ENCODE data around the gene PLD1. TPM values are rescaled to one million over a fixed set of nuclear protein-coding genes. Genes with fewer than 3 reads are reported as not detected.

PLD1 gene
- total RNA-seq, 1 donor from 2014 or later, result 0.21 TPM

- H3K27me3 ChIP-seq, result no peaks in the 10 kb centered on the region
- H3K36me3 ChIP-seq, result no peaks in the 10 kb centered on the region
- TF ChIP-seq EZH2 (IDR thresholded peaks at IDR 0.05), result no peak
- TF ChIP-seq EZH2phosphoT487 (IDR thresholded peaks at IDR 0.05), result no peak
- no peak for TF ChIP-seq CTCF (IDR thresholded peaks at IDR 0.05)
- H3K9ac ChIP-seq, result no peak overlapping the region
- Mint-ChIP-seq H3K4me1 (peaks cover 32% of the 10 kb centered on the region), H3K9me3 (peaks cover 9% of the 10 kb centered on the region), H3K27me3 (ENCODE audit: insufficient read depth, low read depth) (no peaks in the 10 kb centered on the region), H3K27ac (no peak overlapping the region), H3K36me3 (peaks cover 3% of the 10 kb centered on the region), H3K4me3 (no peak overlapping the region)
- DNase-seq (ENCODE audit: low spot score), result no peak
- H2AFZ ChIP-seq (replicated peaks), result peak overlapping the region; percentile 31
- no peaks in the 10 kb centered on the region for H3K4me1 ChIP-seq
- H3K27ac ChIP-seq, result no peak overlapping the region
- H3K79me2 ChIP-seq (ENCODE audit: low read depth), result no peaks in the 10 kb centered on the region
- no peaks in the 10 kb centered on the region for H3F3A ChIP-seq (ENCODE audit: low read depth)
- no peak overlapping the region for H3K4me3 ChIP-seq
- no peaks in the 10 kb centered on the region for H4K20me1 ChIP-seq (ENCODE audit: low read depth)
- H3K4me2 ChIP-seq, result no peak overlapping the region
- no peaks in the 10 kb centered on the region for H3K9me3 ChIP-seq (ENCODE audit: low read depth)
Measured at GRCh38 chr3:171616798-171617197, 193.5 kb downstream of the PLD1 start.

- Histone ChIP-seq H3K4me2 (no peak overlapping the region), H3K4me1 (peaks cover 3% of the 10 kb centered on the region), H3K9me3 (ENCODE audit: low read depth) (no peaks in the 10 kb centered on the region), H3F3A (ENCODE audit: low read depth) (no peaks in the 10 kb centered on the region), H2AFZ (replicated peaks) (no peak overlapping the region), H3K4me3 (no peak overlapping the region), H3K27me3 (no peaks in the 10 kb centered on the region), H3K27ac (no peak overlapping the region), H3K36me3 (no peaks in the 10 kb centered on the region), H3K9ac (no peak overlapping the region), H3K79me2 (ENCODE audit: low read depth) (no peaks in the 10 kb centered on the region), H4K20me1 (ENCODE audit: low read depth) (no peaks in the 10 kb centered on the region)
- TF ChIP-seq CTCF (IDR thresholded peaks at IDR 0.05) (no peak), EZH2phosphoT487 (IDR thresholded peaks at IDR 0.05) (no peak), EZH2 (IDR thresholded peaks at IDR 0.05) (no peak)
- H3K4me1 Mint-ChIP-seq, result peaks cover 21% of the 10 kb centered on the region
- no peak overlapping the region for H3K4me3 Mint-ChIP-seq
- no peak for DNase-seq (ENCODE audit: low spot score)
- peaks cover 9% of the 10 kb centered on the region for H3K9me3 Mint-ChIP-seq
- H3K36me3 Mint-ChIP-seq, result peaks cover 3% of the 10 kb centered on the region
- H3K27ac Mint-ChIP-seq, result no peak overlapping the region
- H3K27me3 Mint-ChIP-seq (ENCODE audit: insufficient read depth, low read depth), result no peaks in the 10 kb centered on the region
Measured at GRCh38 chr3:171615686-171616085, 194.6 kb downstream of the PLD1 start.

- Mint-ChIP-seq H3K4me1 (peaks cover 20% of the 10 kb centered on the region), H3K27me3 (ENCODE audit: insufficient read depth, low read depth) (no peaks in the 10 kb centered on the region), H3K36me3 (peaks cover 3% of the 10 kb centered on the region), H3K4me3 (no peak overlapping the region), H3K9me3 (peaks cover 9% of the 10 kb centered on the region), H3K27ac (no peak overlapping the region)
- Histone ChIP-seq H4K20me1 (ENCODE audit: low read depth) (no peaks in the 10 kb centered on the region), H2AFZ (replicated peaks) (peak overlapping the region; percentile 92), H3K27me3 (no peaks in the 10 kb centered on the region), H3K36me3 (no peaks in the 10 kb centered on the region), H3K27ac (no peak overlapping the region), H3K9me3 (ENCODE audit: low read depth) (no peaks in the 10 kb centered on the region), H3K4me3 (no peak overlapping the region), H3K4me1 (peaks cover 6% of the 10 kb centered on the region), H3K79me2 (ENCODE audit: low read depth) (no peaks in the 10 kb centered on the region), H3K9ac (no peak overlapping the region), H3K4me2 (no peak overlapping the region), H3F3A (ENCODE audit: low read depth) (no peaks in the 10 kb centered on the region)
- no peak for DNase-seq (ENCODE audit: low spot score)
- no peak for TF ChIP-seq EZH2phosphoT487 (IDR thresholded peaks at IDR 0.05)
- TF ChIP-seq EZH2 (IDR thresholded peaks at IDR 0.05), result no peak
- no peak for TF ChIP-seq CTCF (IDR thresholded peaks at IDR 0.05)
Measured at GRCh38 chr3:171615281-171615680, 195.0 kb downstream of the PLD1 start.
